Neural progenitor cell (in vitro differentiated cells): ENCODE data around the gene MAGI2.

Experiments used
- CTCF ChIP-seq: fragments of 200-600 bp; sonication (generic); IDR thresholded peaks from 2 replicates; pipeline ENCODE4 v1.5.1; 2017; ENCODE audit warnings: antibody characterized with exemption, mild to moderate bottlenecking
- EZH2 ChIP-seq: fragments of 200-600 bp; sonication (generic); IDR thresholded peaks from 2 replicates; pipeline ENCODE4 v1.6.1; 2017; ENCODE audit warnings: antibody characterized with exemption, mild to moderate bottlenecking, moderate library complexity
- EZH2phosphoT487 ChIP-seq: fragments of 200-600 bp; sonication (generic); IDR thresholded peaks from 2 replicates; pipeline ENCODE4 v1.6.1; 2017; ENCODE audit warnings: antibody characterized with exemption

DNA sequence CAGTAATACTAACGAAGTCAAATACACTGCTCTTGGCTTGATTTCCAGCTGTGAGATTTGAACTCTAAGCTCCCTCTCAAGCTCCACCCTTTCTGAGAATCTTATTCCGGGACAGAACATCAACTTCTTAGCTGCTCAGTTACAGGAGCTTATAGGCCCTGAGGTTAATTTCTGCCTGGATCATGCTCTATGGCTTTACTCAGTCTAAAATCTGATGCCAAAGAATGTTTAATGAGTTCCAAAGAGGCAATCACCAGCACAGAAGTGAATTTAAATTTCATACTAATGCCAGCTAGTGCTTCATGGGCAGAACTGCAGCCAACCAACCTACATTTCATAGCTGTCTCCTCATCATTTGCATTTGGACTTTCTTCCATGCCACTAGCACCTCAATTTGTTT lies 707.2 kb downstream of the MAGI2 start:
- TF ChIP-seq EZH2 (no peak), CTCF (no peak), EZH2phosphoT487 (no peak)
